ENCODE data around the gene CXorf66. TPM values are rescaled to one million over a fixed set of nuclear protein-coding genes. Genes with fewer than 3 reads are reported as not detected.

The CXorf66 gene
- total RNA-seq = not detected in 2 replicates

GRCh38 chrX:139965421-139965820 is at the start of gene CXorf66:
Gene CXorf66, minus strand, starts transcription at chrX:139965521. Its CDS starts 25 bp downstream, at chrX:139965496.

DNA sequence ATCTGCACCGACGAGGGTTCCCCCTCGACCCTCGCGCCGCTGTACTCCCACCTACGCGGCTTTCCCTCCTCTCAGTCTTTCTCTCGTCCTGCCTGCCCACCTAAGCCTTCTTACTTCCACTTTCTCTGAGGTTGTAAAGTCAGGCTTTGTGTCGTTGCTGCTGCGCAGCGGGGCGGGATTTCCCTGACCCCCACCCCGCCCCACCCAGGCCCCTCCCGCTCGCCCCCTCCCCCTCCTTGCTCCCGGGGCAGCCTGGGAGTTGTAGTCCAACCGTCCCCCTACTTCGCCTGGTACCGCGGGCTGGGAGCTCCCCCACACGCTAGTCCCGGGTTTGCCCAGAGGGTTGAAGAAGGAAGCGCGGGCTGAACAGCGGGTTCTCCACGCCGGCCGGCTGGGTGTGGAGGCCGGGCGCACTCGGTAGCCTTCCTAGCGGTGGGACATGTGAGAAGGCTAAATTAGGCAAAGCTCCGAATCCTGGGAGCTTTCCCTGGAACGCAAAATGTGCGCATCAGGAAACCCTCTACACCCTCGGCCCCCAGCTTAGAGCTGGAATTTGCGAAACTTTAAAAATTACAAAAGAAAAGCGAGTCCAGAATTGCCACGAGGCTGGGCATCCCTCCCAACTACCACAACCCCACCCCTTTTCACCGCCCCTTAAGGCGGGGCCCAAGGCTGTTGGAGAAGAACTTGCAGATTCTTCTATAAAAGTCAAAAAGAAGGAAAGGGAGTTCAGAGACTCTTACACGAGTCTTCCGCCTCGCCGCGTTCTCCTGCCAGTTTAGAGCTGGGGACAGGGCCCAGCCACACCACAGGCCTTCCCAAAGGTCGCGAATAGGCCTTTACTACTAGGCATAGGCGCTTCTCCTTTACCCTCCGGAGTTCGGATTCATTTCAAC is 32.2 kb downstream of the CXorf66 start, which contains the start of gene ATP11C:
Gene ATP11C (minus strand): TSS at position 153 of the 896 bp plus-strand sequence. CDS start 1,011 bp downstream, outside the sequence.

Other genes with a start within 250 kb of the CXorf66 start
- gene ATP11C, start 32.5 kb downstream of the CXorf66 start, total RNA-seq = 43.1 and 70.3 TPM in 2 replicates